Karpas-422 (cell line): Measurements from ENCODE around the gene NEGR1. TPM values are rescaled to one million over a fixed set of nuclear protein-coding genes. Genes with fewer than 3 reads are reported as not detected.

Experiments used
- DNase-seq: peaks from one replicate; pipeline ENCODE4 v3.0.0-alpha.2; 2015
- H2AFZ ChIP-seq: fragments of 200-600 bp; sonication (generic); 2 replicates; pipeline ENCODE4 v1.6.1; 2014; ENCODE audit warnings: antibody characterized with exemption, low read length, mixed read lengths
- H3K27ac ChIP-seq: fragments of 200-600 bp; sonication (generic); 2 replicates; pipeline ENCODE4 v1.5.1; 2014; ENCODE audit warnings: mild to moderate bottlenecking, low read length, moderate library complexity
- H3K27me3 ChIP-seq: fragments of 200-600 bp; sonication (generic); 2 replicates; pipeline ENCODE4 v1.6.1; 2014; ENCODE audit warnings: low read length, mixed read lengths
- H3K36me3 ChIP-seq: fragments of 200-600 bp; sonication (generic); 2 replicates; pipeline ENCODE4 v1.6.1; 2014; ENCODE audit warnings: low read length, mixed read lengths; ENCODE audit not compliant: insufficient read depth
- H3K4me1 ChIP-seq: fragments of 200-600 bp; sonication (generic); 2 replicates; pipeline ENCODE4 v1.6.1; 2014; ENCODE audit warnings: mild to moderate bottlenecking, low read length, mixed read lengths
- H3K4me2 ChIP-seq: fragments of 200-600 bp; sonication (generic); 2 replicates; pipeline ENCODE4 v1.6.1; 2014; ENCODE audit warnings: low read length, low read depth, mild to moderate bottlenecking; ENCODE audit not compliant: poor library complexity, severe bottlenecking
- H3K4me3 ChIP-seq: fragments of 200-600 bp; sonication (generic); 2 replicates; pipeline ENCODE4 v1.5.1; 2014; ENCODE audit warnings: mild to moderate bottlenecking, antibody characterized with exemption, low read length, mixed read lengths
- H3K79me2 ChIP-seq: fragments of 200-600 bp; sonication (generic); 2 replicates; pipeline ENCODE4 v1.6.1; 2014; ENCODE audit warnings: mild to moderate bottlenecking, low read length, mixed read lengths
- H3K9ac ChIP-seq: fragments of 200-600 bp; sonication (generic); 2 replicates; pipeline ENCODE4 v1.6.0; 2014; ENCODE audit warnings: low read length
- H3K9me2 ChIP-seq: fragments of 200-600 bp; sonication (generic), shearing (Covaris generic); replicated peaks from 2 replicates; pipeline ENCODE4 v1.6.0; 2014; ENCODE audit warnings: mild to moderate bottlenecking, low read length, moderate library complexity; ENCODE audit not compliant: insufficient read depth
- H3K9me3 ChIP-seq: fragments of 300-700, 200-600 bp; sonication (generic); 2 replicates; pipeline ENCODE4 v1.6.1; 2014; ENCODE audit warnings: low read length, mixed read lengths
- H4K20me1 ChIP-seq: fragments of 200-600 bp; sonication (generic); 2 replicates; pipeline ENCODE4 v1.6.1; 2014; ENCODE audit warnings: mild to moderate bottlenecking, antibody characterized with exemption, low read length, low read depth; ENCODE audit not compliant: insufficient read depth
- total RNA-seq: library from RNA; depleted of rRNA; stranded (reverse); fragments of >200 nt; shearing (Covaris generic); gene quantifications from 2 replicates; pipeline ENCODE4 v1.2.3, GENCODE V29; 2014; ENCODE audit warnings: low replicate concordance

Gene NEGR1
- total RNA-seq, 1 experiment from 2014 or later = not detected

DNA sequence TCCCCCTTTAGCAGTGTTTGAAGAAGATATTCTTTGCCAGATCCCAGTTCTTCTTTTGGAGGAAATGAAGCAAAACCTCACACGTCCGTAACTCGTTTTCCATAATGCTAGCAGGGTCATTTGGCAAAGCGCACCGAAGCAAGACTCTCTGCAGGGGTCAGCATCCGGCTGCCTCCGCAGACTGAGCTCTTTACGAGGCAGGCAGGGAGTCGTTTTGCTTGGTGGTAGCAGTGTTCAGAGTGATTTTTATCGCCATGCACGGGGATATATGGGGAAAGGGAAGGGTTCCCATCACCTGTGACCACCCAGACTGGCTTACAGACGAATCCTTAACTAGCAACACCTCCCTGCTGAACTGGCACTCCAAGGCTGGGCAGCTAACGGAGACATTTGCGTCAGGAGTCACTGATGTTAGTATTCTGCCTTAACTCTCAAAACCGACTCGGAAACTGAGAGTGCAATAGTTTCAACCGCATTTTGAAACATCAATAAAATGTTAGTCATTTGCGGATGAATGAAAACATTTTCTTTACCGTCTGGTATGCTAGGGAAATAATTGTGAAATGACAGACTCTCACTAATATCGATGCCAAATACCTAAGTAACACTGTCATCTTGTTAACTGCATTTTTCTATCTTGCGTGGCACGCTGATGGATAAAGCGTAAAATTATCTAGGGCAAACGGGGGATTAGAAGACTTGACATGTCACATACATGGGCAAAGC is 2.2 kb upstream of the NEGR1 start:
- Histone ChIP-seq H3K79me2 (no peaks in the 10 kb centered on the region), H2AFZ (no peak overlapping the region), H3K9ac (no peak overlapping the region)

DNA sequence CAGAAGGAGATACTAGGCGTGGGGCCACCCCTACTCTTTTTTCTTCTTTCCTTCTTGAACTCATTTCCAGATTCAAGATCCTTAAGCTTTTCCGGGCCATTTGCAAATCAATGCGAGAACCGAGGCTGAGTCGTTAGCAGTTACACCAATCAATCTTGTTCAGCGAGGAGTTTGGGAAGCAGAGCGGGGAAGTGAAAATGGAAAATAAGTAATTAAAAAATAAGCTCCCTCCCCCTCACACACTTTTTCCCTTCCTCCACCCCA is 1.7 kb upstream of the NEGR1 start:
- Histone ChIP-seq H3K9me3 (no peaks in the 10 kb centered on the region), H2AFZ (no peak overlapping the region), H3K9me2 (no peaks in the 10 kb centered on the region), H3K79me2 (no peaks in the 10 kb centered on the region), H3K27ac (no peak overlapping the region), H3K9ac (no peak overlapping the region), H3K4me2 (no peak overlapping the region), H3K36me3 (no peaks in the 10 kb centered on the region), H3K4me1 (peaks cover 2% of the 10 kb centered on the region; the same call in 1 of the 2 replicates), H3K27me3 (no peaks in the 10 kb centered on the region), H4K20me1 (no peaks in the 10 kb centered on the region), H3K4me3 (no peak overlapping the region)
- no peak for DNase-seq

More for the DNA sequence above, 2.2 kb upstream of the NEGR1 start:
- Histone ChIP-seq H3K9me3 (no peaks in the 10 kb centered on the region), H3K9me2 (no peaks in the 10 kb centered on the region), H3K4me2 (no peak overlapping the region), H3K4me1 (peaks cover 2% of the 10 kb centered on the region; the same call in 1 of the 2 replicates), H3K27ac (no peak overlapping the region), H3K36me3 (no peaks in the 10 kb centered on the region), H3K4me3 (no peak overlapping the region), H4K20me1 (no peaks in the 10 kb centered on the region), H3K27me3 (no peaks in the 10 kb centered on the region)
- DNase-seq = no peak

DNA sequence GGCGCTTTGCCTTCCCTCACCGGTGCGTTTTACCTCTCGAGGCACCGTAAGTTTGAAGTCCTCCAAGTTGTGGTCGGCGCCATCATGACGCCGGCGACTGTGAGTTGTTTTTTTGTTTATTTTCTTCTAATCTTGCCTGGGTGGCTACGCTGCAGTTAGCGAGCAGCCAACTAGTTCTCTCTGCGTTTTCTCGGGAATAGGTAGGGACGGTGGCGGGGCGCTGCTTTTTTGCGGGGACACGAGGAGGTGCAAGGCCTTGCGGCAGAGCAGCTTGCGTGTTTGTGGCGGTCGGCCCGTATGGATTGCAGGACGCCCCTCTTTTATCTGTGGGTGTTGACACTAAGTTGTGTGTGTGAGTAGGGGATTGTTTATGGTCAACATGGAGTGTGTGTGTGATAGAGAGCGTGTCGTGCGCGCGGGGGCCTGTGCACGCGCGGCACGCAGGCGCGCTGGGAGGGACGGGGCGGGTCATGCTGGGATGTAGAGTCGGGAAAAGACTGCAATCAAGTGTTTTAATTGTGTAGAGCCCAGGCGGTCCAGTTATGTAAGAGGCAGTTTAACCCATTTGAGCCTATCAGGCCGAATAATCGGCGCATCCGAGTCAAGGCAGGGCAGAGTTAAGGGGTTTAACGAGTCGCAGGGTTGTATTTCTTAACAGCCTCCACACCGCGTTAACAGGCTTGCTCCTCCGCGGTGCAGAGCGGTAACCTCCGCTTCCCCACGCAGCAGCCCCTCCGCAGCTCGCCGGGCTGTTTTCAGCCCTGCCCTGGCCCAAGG is 1.2 kb upstream of the NEGR1 start:
- Histone ChIP-seq H3K9me3 (no peaks in the 10 kb centered on the region), H3K9ac (no peak overlapping the region), H3K9me2 (no peaks in the 10 kb centered on the region), H3K36me3 (no peaks in the 10 kb centered on the region), H2AFZ (no peak overlapping the region), H4K20me1 (no peaks in the 10 kb centered on the region), H3K27me3 (no peaks in the 10 kb centered on the region), H3K27ac (no peak overlapping the region), H3K79me2 (no peaks in the 10 kb centered on the region), H3K4me3 (peak overlapping the region; percentile 45; the same call in 1 of the 2 replicates), H3K4me2 (peak overlapping the region; percentile 53), H3K4me1 (peaks cover 2% of the 10 kb centered on the region; the same call in 1 of the 2 replicates)
- no peak for DNase-seq

- Histone ChIP-seq H3K4me2 (peak overlapping the region; percentile 53), H3K9ac (no peak overlapping the region)
- no peak for DNase-seq
Measured at GRCh38 chr1:72283022-72283306, 625 bp upstream of the NEGR1 start.

GRCh38 chr1:72281637-72282270 is 585 bp downstream of the NEGR1 start:
- no peak overlapping the region for H3K4me3 ChIP-seq
- H3K79me2 ChIP-seq = no peaks in the 10 kb centered on the region
- H3K9me3 ChIP-seq = peaks cover under 1% of the 10 kb centered on the region; the same call in 1 of the 2 replicates
- no peaks in the 10 kb centered on the region for H3K27me3 ChIP-seq
- no peak overlapping the region for H3K4me2 ChIP-seq
- no peak overlapping the region for H3K9ac ChIP-seq
- H3K27ac ChIP-seq = no peak overlapping the region
- H4K20me1 ChIP-seq = no peaks in the 10 kb centered on the region
- H3K36me3 ChIP-seq = no peaks in the 10 kb centered on the region
- no peak for DNase-seq
- H3K9me2 ChIP-seq = no peaks in the 10 kb centered on the region
- H3K4me1 ChIP-seq = peaks cover 2% of the 10 kb centered on the region; the same call in 1 of the 2 replicates
- no peak overlapping the region for H2AFZ ChIP-seq

More at GRCh38 chr1:72283022-72283306, 625 bp upstream of the NEGR1 start:
- peaks cover 2% of the 10 kb centered on the region; the same call in 1 of the 2 replicates for H3K4me1 ChIP-seq
- no peak overlapping the region for H3K27ac ChIP-seq
- H3K27me3 ChIP-seq = no peaks in the 10 kb centered on the region
- no peaks in the 10 kb centered on the region for H3K36me3 ChIP-seq
- H2AFZ ChIP-seq = no peak overlapping the region
- no peaks in the 10 kb centered on the region for H3K79me2 ChIP-seq
- H4K20me1 ChIP-seq = no peaks in the 10 kb centered on the region
- H3K9me2 ChIP-seq = no peaks in the 10 kb centered on the region
- H3K4me3 ChIP-seq = peak overlapping the region; percentile 45
- no peaks in the 10 kb centered on the region for H3K9me3 ChIP-seq

- Histone ChIP-seq H3K9ac (no peak overlapping the region), H3K79me2 (no peaks in the 10 kb centered on the region), H3K4me3 (no peak overlapping the region), H3K4me2 (no peak overlapping the region), H3K36me3 (no peaks in the 10 kb centered on the region), H3K27ac (no peak overlapping the region), H3K27me3 (no peaks in the 10 kb centered on the region), H3K9me3 (peaks cover 3% of the 10 kb centered on the region; the same call in 1 of the 2 replicates), H3K9me2 (no peaks in the 10 kb centered on the region), H2AFZ (no peak overlapping the region), H3K4me1 (peaks cover 2% of the 10 kb centered on the region; the same call in 1 of the 2 replicates), H4K20me1 (no peaks in the 10 kb centered on the region)
- no peak for DNase-seq
Measured at GRCh38 chr1:72281144-72281543, 1.2 kb downstream of the NEGR1 start.

GRCh38 chr1:72280711-72281110 is 1.6 kb downstream of the NEGR1 start:
- Histone ChIP-seq H3K4me2 (no peak overlapping the region), H3K9me2 (no peaks in the 10 kb centered on the region), H4K20me1 (no peaks in the 10 kb centered on the region), H3K79me2 (no peaks in the 10 kb centered on the region), H3K4me3 (no peak overlapping the region), H3K9me3 (peaks cover 3% of the 10 kb centered on the region; the same call in 1 of the 2 replicates), H3K36me3 (no peaks in the 10 kb centered on the region), H2AFZ (no peak overlapping the region), H3K9ac (no peak overlapping the region), H3K27ac (no peak overlapping the region), H3K27me3 (no peaks in the 10 kb centered on the region), H3K4me1 (peaks cover 2% of the 10 kb centered on the region; the same call in 1 of the 2 replicates)
- DNase-seq = no peak

DNA sequence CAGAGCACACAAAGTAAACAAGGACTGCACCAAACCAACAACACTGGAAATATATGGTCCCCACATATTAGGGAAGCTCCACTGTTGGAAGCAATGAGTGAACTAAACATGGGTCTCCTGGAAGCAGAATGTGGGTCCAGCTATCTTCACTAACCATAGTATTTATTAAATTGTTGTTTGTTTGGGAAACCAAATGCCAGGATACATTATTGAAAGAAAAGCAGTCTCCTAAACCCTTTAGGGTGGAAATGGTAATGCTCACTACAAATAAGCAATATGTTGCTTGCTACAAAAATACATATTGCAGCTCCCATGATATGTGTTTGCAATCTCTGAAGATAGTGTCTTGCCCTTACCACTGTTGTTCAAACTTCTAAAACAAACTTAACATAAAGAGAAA is 2.2 kb downstream of the NEGR1 start:
- no peak overlapping the region for H3K27ac ChIP-seq
- H3K4me3 ChIP-seq = no peak overlapping the region
- H3K79me2 ChIP-seq = no peaks in the 10 kb centered on the region
- no peak overlapping the region for H3K4me2 ChIP-seq
- H3K36me3 ChIP-seq = no peaks in the 10 kb centered on the region
- peaks cover 3% of the 10 kb centered on the region; the same call in 1 of the 2 replicates for H3K9me3 ChIP-seq
- no peaks in the 10 kb centered on the region for H3K27me3 ChIP-seq
- peaks cover 2% of the 10 kb centered on the region; the same call in 1 of the 2 replicates for H3K4me1 ChIP-seq
- no peak for DNase-seq
- no peaks in the 10 kb centered on the region for H4K20me1 ChIP-seq
- no peak overlapping the region for H2AFZ ChIP-seq
- no peaks in the 10 kb centered on the region for H3K9me2 ChIP-seq
- H3K9ac ChIP-seq = no peak overlapping the region
